ENCODE data around the gene ETV3. TPM values are rescaled to one million over a fixed set of nuclear protein-coding genes. Genes with fewer than 3 reads are reported as not detected.

ETV3 gene
- total RNA-seq, 4 donors from 2014 or later = 8.6 to 13.4 (median 11.4) TPM

DNA sequence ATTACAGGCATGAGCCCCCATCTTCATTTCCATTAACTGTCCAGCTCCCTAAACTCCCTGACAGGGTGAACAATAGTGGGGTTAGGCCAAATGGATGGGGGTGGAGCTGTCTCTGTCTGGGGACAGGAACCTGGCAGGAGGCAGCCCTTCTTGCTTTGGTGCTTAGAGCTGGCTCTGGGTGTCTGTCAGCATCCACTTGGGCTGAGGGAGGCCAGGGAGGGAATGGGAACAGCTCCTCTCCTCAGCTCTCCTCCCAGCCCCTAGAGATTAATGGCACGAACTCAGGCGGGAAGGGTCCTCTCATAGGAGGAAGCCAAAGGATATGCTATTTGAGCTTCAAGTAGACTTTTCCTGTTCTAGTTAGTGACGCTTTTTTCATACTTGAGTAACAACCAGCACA lies 27.5 kb downstream of the ETV3 start:
- TF ChIP-seq POLR2A (IDR thresholded peaks at IDR 0.05) (no peak), CTCF (IDR thresholded peaks at IDR 0.05 in 4 of 5, conservative IDR thresholded peaks at IDR 0.05 in 1 of 5) (no peak)
- Histone ChIP-seq H3K9me3 (no peaks in the 10 kb centered on the region), H3K4me1 (no peaks in the 10 kb centered on the region), H3K4me3 (no peak overlapping the region), H3K27ac (no peak overlapping the region), H3K36me3 (no peaks in the 10 kb centered on the region), H3K27me3 (peaks cover 17 to 26% (median 19%) of the 10 kb centered on the region in 3 donors)
- in situ Hi-C loops (cut with MboI; ENCODE audit: low sequenced_read_pairs in 4 of 4) (no loop called here), intact Hi-C loops (cut with DNase I; ENCODE audit: low total_unique reads) (no loop called here)
- DNase-seq (no peak), ATAC-seq (no peak)

- H3K4me3 ChIP-seq = no peak overlapping the region
- DNase-seq = no peak
- no peak for ATAC-seq
- intact Hi-C loops (cut with DNase I; ENCODE audit: low total_unique reads) (no loop called here), in situ Hi-C loops (cut with MboI; ENCODE audit: low sequenced_read_pairs in 4 of 4) (no loop called here)
- no peaks in the 10 kb centered on the region for H3K36me3 ChIP-seq
- no peaks in the 10 kb centered on the region for H3K9me3 ChIP-seq
- no peaks in the 10 kb centered on the region for H3K4me1 ChIP-seq
- no peak overlapping the region for H3K27ac ChIP-seq
- peaks cover 17 to 26% (median 19%) of the 10 kb centered on the region in 3 donors for H3K27me3 ChIP-seq
- TF ChIP-seq POLR2A (IDR thresholded peaks at IDR 0.05) (no peak), CTCF (IDR thresholded peaks at IDR 0.05 in 4 of 5, conservative IDR thresholded peaks at IDR 0.05 in 1 of 5) (no peak)
Observed at GRCh38 chr1:157110003-157110402, 28.2 kb downstream of the ETV3 start.

GRCh38 chr1:157108448-157108847 lies 29.7 kb downstream of the ETV3 start:
- no peak for ATAC-seq
- H3K27ac ChIP-seq = no peak overlapping the region

DNA sequence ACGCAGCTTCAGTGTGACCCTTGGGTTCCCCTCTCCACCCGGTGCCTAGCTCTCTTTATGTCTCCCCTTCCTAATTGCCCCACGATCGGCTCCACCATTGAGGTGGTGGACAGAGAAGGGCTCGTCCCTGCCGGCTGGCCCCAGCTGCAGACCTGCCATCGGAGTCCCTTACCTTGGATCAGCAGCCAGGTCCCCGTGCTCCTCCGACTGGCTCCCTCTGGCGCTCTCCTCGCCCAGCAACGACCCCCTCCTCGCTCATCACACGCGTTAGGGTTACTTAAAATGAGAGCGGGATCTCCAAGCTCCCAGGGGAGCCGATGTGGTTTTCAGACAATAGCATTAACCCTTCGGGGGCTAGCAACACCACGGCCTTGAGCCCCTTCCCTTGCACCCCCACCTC lies 30.5 kb downstream of the ETV3 start:
- H3K4me3 ChIP-seq = no peak overlapping the region
- no peaks in the 10 kb centered on the region for H3K9me3 ChIP-seq
- no peaks in the 10 kb centered on the region for H3K36me3 ChIP-seq
- intact Hi-C loops (cut with DNase I; ENCODE audit: low total_unique reads) (no loop called here), in situ Hi-C loops (cut with MboI; ENCODE audit: low sequenced_read_pairs in 4 of 4) (no loop called here)
- no peaks in the 10 kb centered on the region for H3K4me1 ChIP-seq
- no peak for ATAC-seq
- TF ChIP-seq POLR2A (IDR thresholded peaks at IDR 0.05) = no peak
- TF ChIP-seq CTCF (IDR thresholded peaks at IDR 0.05 in 4 of 5, conservative IDR thresholded peaks at IDR 0.05 in 1 of 5) = no peak
- peaks cover 17 to 26% (median 19%) of the 10 kb centered on the region in 3 donors for H3K27me3 ChIP-seq
- DNase-seq = no peak
- H3K27ac ChIP-seq = no peak overlapping the region

More at GRCh38 chr1:157108448-157108847, 29.7 kb downstream of the ETV3 start:
- Histone ChIP-seq H3K27me3 (peaks cover 17 to 26% (median 19%) of the 10 kb centered on the region in 3 donors), H3K9me3 (no peaks in the 10 kb centered on the region), H3K4me1 (no peaks in the 10 kb centered on the region), H3K4me3 (no peak overlapping the region), H3K36me3 (no peaks in the 10 kb centered on the region)
- intact Hi-C loops (cut with DNase I; ENCODE audit: low total_unique reads) (no loop called here), in situ Hi-C loops (cut with MboI; ENCODE audit: low sequenced_read_pairs in 4 of 4) (no loop called here)
- no peak for TF ChIP-seq POLR2A (IDR thresholded peaks at IDR 0.05)
- TF ChIP-seq CTCF (IDR thresholded peaks at IDR 0.05 in 4 of 5, conservative IDR thresholded peaks at IDR 0.05 in 1 of 5) = no peak
- no peak for DNase-seq

DNA sequence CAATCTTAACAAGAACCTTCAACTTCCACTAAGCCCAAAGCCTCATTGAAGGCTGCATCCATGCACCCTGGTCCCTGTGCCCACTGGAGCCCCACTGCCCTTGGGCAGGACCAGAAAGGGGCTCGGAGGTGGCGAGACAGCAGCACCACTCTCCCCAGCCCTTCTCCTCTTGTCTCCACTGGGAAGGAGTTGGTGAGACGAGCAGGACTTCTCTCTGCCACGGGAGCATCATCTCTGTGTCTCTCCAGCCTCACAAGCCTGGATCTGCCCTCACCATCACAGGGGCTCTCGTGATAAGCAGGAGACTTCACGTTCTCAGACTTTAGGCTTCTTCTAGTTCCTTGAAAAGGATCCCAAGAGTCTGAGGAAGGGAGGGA lies 31.4 kb downstream of the ETV3 start:
- H3K27ac ChIP-seq = no peak overlapping the region
- H3K27me3 ChIP-seq = peaks cover 17 to 22% (median 19%) of the 10 kb centered on the region in 3 donors
- H3K4me1 ChIP-seq = no peaks in the 10 kb centered on the region

More for the DNA sequence above, 31.4 kb downstream of the ETV3 start:
- Histone ChIP-seq H3K9me3 (no peaks in the 10 kb centered on the region), H3K36me3 (no peaks in the 10 kb centered on the region), H3K4me3 (no peak overlapping the region)
- TF ChIP-seq CTCF (IDR thresholded peaks at IDR 0.05 in 4 of 5, conservative IDR thresholded peaks at IDR 0.05 in 1 of 5) (no peak), POLR2A (IDR thresholded peaks at IDR 0.05) (no peak)
- DNase-seq (no peak), ATAC-seq (no peak)
- intact Hi-C loops (cut with DNase I; ENCODE audit: low total_unique reads) = no loop called here
- in situ Hi-C loops (cut with MboI; ENCODE audit: low sequenced_read_pairs in 4 of 4) = no loop called here

All from gastrocnemius medialis (tissue), 4 donors.